GM18520 (cell line): ENCODE data around the gene MSANTD4.
"Not testable (repeated sequence)": the region's sequence is repeated elsewhere in the genome, so short reads cannot be mapped to it uniquely, and the experiment has no call there.

Experiments
- ATAC-seq: cut with Tn5 transposase; IDR thresholded peaks from one replicate; pipeline ENCODE4 v1.9.1; 2021; ENCODE audit not compliant: unreplicated experiment

The MSANTD4 gene

GRCh38 chr11:106014035-106014434 is 8.0 kb downstream of the MSANTD4 start:
- ATAC-seq, result no peak

DNA sequence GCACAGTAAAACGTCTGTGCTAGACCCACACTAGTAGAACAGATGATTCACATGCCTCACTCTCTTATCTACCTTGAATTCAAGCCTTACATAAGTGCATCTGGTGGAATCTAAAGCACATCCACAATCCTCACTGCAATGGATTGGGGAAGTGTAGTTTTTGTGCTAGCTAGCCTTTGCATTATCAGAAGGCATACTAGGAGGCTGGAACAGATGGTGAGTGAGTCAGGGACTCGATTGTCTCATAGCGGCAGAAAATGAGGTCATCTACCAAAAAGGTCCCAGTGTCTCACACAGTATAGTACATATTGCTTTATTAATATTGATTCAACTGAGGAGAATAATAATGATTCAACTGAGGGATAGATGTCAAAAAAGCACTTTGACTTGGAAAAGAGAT is 9.3 kb downstream of the MSANTD4 start:
- ATAC-seq, result no peak

GRCh38 chr11:106011481-106011880 is 10.6 kb downstream of the MSANTD4 start:
- ATAC-seq, result no peak

DNA sequence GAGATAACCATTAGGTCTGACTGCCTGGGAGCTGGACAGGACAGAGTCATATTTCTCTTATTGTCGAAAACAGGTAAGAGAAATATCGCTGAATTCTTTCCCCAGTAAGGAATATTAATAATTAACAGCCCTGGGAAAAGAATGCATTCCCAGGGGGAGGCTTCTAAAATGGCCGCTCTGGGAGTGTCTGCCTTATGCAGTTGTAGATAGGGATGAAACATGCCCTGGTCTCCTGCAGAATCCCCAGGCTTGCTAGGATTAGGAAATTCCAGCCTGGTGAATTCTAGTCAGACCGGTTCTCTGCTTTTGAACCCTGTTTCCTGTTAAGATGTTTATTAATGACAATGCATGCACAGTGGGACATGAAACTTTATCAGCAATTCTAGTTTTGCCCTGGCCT is 18.9 kb downstream of the MSANTD4 start:
- ATAC-seq, result not testable (repeated sequence)

- ATAC-seq, result no peak
Measured at GRCh38 chr11:106001304-106002012, 20.6 kb downstream of the MSANTD4 start.

DNA sequence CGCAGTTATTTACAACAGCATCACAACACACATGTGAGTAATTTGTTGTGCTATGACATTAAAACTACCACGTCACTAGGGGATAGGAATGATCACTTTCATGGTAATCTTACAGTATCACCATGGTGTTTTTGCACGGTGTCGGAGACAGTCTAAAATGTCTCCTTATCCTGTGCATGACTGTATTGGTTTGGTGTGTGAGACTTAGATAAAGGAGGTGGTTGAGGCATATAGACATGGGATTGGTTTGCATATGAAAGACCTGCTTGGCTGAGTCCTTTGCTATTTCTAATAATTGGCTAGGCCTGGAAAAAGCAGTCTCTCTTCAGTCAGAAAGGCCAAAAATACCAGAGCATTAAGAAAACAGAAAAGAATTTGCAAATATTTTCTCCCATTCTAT is 30.2 kb downstream of the MSANTD4 start:
- ATAC-seq, result no peak

DNA sequence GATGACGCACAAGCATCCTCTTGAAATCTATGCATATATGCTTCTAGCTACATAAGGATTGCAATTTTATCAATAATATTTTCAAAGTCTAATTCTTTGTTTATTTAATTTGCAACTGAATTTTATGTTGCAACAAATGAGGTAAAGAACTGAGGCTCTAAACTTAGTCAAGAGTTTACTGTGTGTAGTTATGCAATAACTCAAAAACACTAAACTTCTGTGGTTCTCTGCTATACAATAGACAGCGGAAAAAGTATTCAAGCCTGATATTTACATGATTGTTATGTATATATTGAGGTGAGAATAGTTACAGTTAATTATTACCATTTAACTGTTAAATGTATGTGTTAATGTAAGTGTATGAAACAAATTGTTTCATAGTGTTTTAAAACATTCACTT is 32.9 kb downstream of the MSANTD4 start:
- no peak for ATAC-seq

DNA sequence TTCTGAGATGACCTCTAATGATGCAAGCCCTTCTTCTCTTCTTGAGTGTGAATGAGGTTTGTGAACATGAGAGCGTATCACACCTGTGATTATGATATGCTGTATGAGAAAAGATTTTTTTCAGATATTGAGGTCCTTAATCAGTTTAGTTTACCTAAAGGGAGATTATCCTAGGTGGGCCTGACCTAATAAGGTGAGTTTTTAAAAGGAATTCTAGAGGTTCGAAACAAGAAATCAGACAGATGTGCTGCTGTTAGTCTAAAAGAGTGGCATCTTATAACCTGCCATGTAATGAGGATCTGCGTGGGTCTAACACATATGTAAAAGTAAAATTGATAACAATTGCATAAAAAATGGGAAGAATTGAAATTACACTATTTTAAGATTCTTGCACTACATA is 33.8 kb downstream of the MSANTD4 start:
- ATAC-seq, result no peak

DNA sequence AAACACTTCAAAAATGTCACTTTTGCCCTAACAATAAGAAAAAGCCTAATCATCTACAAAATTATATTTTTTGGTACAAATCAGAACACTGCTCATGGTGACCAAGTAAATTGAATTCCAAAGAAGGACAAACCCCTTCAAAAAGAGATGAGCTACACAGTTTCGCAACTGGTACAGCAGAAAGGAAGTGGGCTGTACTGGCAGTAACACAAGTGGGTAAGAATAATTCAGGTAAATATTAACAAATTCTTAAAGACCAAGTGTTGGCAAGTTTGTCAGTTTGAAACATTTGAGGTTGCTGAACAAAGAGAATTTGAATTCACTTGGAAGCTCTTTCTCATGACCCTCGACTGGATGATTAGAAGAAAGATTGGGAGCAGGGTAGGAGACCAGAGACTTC is 35.5 kb downstream of the MSANTD4 start:
- no peak for ATAC-seq

- ATAC-seq, result no peak
Measured at GRCh38 chr11:105979997-105980703, 41.9 kb downstream of the MSANTD4 start.

DNA sequence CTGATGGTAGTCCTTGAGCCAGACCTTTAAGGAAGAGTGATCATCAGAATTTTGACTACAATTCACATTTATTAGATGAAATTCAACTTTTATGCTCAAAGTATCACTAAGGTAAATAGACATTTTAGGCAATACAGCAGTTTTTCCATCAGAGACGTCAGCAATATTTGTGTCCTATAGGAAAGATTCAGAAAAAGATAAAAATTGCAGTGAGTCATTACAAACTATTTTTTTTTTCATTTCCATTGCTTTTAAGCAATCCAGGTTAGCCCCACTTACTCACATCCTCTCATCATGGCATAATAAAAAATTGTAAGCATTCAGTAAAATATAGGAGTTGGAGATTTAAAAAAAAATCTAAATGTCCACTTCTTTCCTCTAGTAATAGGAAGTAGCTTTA is 46.9 kb downstream of the MSANTD4 start:
- no peak for ATAC-seq

DNA sequence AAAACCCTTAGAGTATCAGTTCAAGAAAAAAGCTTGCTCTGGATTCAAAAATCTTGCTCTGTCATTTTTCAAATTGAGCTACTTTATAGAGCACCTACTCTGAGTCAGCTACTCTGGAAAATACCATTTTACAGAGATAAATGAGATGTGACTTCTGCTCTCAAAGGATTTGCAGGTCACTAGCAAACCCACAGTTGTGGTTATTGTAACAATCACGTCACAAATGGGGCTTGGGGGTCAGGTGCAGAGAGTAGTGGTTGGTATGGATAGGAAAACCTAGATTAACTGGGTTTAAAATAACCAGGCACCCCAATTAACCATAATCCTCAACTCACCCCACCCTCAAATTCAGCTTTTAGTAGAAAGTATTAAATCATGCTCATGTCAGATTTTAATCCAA is 52.3 kb downstream of the MSANTD4 start:
- ATAC-seq, result no peak

DNA sequence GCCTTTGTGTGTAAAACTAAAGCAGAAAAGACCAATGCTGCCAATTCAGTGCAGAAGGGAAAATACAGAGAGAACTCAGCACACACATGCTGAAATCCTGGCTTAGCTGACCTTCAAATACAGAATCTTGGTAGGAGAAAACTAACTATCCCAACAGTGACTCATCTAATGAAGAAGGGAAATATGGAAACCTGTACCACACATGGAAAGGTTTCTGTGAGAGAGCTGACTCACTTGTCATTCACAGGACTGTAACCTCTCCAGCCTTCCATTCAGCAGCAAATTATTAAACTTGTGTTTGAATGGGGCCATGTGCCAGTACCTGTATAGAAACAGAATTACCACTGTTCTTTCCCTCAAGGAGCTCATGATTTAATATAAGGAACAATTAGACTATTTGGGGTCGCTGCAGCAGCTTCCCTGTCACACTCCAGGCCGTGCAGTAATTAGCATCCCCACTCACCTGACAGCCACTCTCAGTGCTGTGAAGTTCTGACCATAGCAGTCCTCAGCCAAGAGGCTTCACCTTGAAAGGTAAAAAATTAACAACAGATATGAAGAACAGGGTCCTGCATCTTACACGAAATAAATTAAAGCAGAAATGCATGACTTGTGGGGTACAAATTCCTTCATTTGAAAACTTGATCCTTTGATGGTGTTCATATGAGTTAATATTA is 53.9 kb downstream of the MSANTD4 start:
- ATAC-seq, result no peak

DNA sequence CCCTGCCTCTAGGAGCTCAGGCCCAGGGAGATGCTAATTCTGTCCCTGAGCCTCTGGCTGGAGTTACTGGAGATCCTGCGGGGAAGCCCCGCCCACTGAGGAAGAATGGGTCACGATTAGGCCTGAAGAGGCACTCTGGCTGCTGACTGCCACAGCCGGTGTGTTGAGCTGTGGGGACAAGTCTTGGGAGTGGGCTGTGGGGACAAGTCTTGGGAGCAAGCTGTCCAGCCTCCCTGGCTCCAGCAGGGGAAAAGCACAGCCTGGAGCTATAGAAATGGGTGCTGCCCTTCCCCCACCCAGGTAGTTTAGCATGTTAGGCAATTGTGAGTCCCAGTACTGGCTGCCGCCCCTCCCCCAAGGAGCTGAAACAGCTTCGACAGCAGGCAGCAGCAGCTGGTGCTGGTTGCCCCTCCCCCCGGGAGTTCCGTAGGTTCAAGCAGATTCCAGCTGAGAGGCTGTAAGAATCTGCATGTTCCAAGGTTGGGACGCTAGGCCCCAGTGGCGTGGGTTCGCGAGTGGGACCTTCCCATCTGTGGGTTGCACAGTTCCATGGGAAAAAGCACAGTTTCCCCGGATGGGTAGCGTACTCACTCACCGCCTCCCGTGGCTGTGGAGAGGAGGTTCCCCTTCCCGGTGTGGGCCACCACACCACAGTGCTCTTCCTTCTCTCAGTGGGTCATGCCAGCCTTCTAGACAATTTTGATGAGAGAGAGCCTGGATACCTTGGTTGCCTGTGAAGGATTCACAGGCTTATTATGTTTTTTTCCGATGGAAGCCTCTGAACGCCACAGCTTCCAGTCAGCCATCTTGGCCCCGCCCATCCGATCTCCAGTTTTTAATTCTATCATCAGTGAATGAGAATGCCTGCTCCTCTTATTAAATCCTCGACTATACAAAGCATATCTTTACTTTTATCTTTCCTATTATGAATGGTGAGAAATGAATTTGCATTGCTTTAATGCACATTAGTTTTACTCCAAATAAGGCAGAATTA is 61.5 kb downstream of the MSANTD4 start:
- ATAC-seq, result no peak
